OCI-LY1 (cell line): ENCODE measurements around the gene CCDC146.

ENCODE experiments used
- CTCF ChIP-seq: fragments of 200-600 bp; sonication (generic), shearing (Covaris generic); IDR thresholded peaks from 2 replicates; pipeline ENCODE4 v1.5.1; 2017; ENCODE audit warnings: mild to moderate bottlenecking, antibody characterized with exemption, low read length, moderate library complexity, mixed read lengths
- EZH2 ChIP-seq: fragments of 200-600 bp; sonication (generic), shearing (Covaris generic); IDR thresholded peaks from 2 replicates; pipeline ENCODE4 v1.8.0; 2017; ENCODE audit warnings: borderline replicate concordance, mixed run types, mild to moderate bottlenecking, antibody characterized with exemption, low read length, moderate library complexity, mixed read lengths

- TF ChIP-seq CTCF (no peak), EZH2 (no peak)
Measured at GRCh38 chr7:77244222-77244934, 122.0 kb downstream of the CCDC146 start.
